ENCODE data around the gene RMND5B.

The RMND5B gene

GRCh38 chr5:178199581-178200434, 69.0 kb downstream of the RMND5B start:
- DNase-seq (ENCODE audit: low read depth in 1 of 2, low spot score in 1 of 2) = no peak

All from stimulated activated CD4-positive, alpha-beta T cell treated with anti-CD3 and anti-CD28 coated beads, Interleukin-15, amount 100 ng/mL, for 1 hour (primary cell).